OCI-LY3 (cell line): ENCODE measurements around the gene PRKD3.

Source experiments
- H2AFZ ChIP-seq: fragments of 200-600, 300-600 bp; shearing (Covaris generic); 2 replicates; pipeline ENCODE4 v1.6.0; 2014; ENCODE audit warnings: antibody characterized with exemption, low read depth, low read length
- H3K27ac ChIP-seq: fragments of 200-600, 300-600 bp; sonication (generic); 2 replicates; pipeline ENCODE4 v1.5.1; 2014; ENCODE audit warnings: mild to moderate bottlenecking, low read length, moderate library complexity, mixed read lengths
- H3K27me3 ChIP-seq: fragments of 200-600, 300-600 bp; sonication (generic); 2 replicates; pipeline ENCODE4 v1.6.1; 2014; ENCODE audit warnings: low read depth, low read length, mixed read lengths
- H3K36me3 ChIP-seq: fragments of 200-600, 300-600 bp; sonication (generic); replicated peaks from 2 replicates; pipeline ENCODE3; 2014; ENCODE audit warnings: low read depth, low read length, mixed read lengths
- H3K4me1 ChIP-seq: fragments of 300-600, 200-600 bp; sonication (generic); 2 replicates; pipeline ENCODE4 v1.6.1; 2014; ENCODE audit warnings: low read length, mixed read lengths
- H3K4me2 ChIP-seq: fragments of 200-600, 300-600 bp; sonication (generic); 2 replicates; pipeline ENCODE4 v1.6.1; 2014; ENCODE audit warnings: low read length, mixed read lengths
- H3K4me3 ChIP-seq: fragments of 300-600, 200-600 bp; sonication (generic); 2 replicates; pipeline ENCODE4 v1.5.1; 2014; ENCODE audit warnings: antibody characterized with exemption, mild to moderate bottlenecking, low read length, moderate library complexity
- H3K79me2 ChIP-seq: fragments of 300-600, 200-600 bp; shearing (Covaris generic); 2 replicates; pipeline ENCODE4 v1.6.1; 2014; ENCODE audit warnings: mild to moderate bottlenecking, low read length, mixed read lengths
- H3K9ac ChIP-seq: fragments of 300-600, 200-600 bp; shearing (Covaris generic); 2 replicates; pipeline ENCODE4 v1.6.0; 2014; ENCODE audit warnings: mild to moderate bottlenecking, low read length, moderate library complexity
- H3K9me3 ChIP-seq: fragments of 200-600, 300-600 bp; shearing (Covaris generic); 2 replicates; pipeline ENCODE4 v1.6.1; 2014; ENCODE audit warnings: low read length, mixed read lengths; ENCODE audit not compliant: insufficient read depth
- H4K20me1 ChIP-seq: fragments of 200-600, 300-600 bp; sonication (generic); 2 replicates; pipeline ENCODE4 v1.6.1; 2016; ENCODE audit warnings: low read length, mixed read lengths; ENCODE audit not compliant: insufficient read depth
- EZH2phosphoT487 ChIP-seq: fragments of 200-600 bp; shearing (Covaris generic); IDR thresholded peaks from 2 replicates; pipeline ENCODE4 v1.6.1; 2018; ENCODE audit warnings: antibody characterized with exemption, mixed run types, low read depth
- TF ChIP-seq, protein P1 (sequence below): fragments of 200-600, 300-600 bp; sonication (generic); IDR thresholded peaks from 2 replicates; pipeline ENCODE4 v1.5.1; 2014; ENCODE audit warnings: antibody characterized with exemption, low read length, low read depth

The PRKD3 gene

DNA sequence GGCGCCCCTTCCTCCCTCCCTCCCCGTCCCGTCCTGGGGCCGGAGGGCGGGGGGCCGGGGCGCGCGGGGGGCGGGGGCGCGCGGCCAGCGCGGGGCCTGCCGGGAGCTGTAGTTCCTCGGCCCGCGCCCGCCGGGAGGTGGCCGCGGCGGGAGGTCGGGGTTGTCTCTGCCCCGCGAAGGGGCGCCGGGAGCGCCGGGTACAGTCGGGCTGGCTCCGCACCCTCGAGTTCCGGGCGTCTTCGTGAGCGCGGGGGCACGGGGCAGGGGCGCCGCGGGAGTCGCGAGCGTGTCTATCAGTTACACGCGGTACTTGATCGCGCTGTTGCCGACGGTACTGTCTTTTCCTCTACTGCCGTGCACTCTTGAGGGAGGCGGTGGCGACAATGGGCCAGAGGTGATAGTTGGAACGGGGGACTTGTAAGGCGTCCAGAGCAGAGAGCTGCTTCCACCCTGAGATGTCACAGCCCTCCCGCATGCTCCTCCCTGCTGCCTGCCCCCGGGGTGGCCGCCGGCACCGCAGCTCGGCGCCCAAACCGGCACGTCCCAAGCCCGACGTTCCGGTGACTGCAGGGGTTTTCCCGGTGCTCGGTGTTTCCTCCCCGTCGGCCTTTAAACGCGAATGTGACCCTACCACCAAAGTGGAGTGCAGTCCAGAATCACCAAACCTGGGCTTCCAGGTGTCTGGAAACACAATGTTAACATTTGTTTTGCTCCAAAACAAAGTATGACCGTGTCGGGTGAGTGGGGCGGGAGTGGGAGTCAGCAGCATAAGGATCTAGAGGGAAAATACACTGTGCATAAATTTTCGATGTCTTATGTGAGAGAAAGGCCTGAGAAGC is at the start of gene PRKD3:
Gene PRKD3, minus strand, starts transcription at position 48 of the 839 bp plus-strand sequence. CDS start 8,309 bp downstream, outside the sequence.
- Histone ChIP-seq H3K79me2 (peaks cover 43% of the 10 kb centered on the region), H2AFZ (peak within 1 kb of the TSS; percentile 91), H3K4me2 (peak within 1 kb of the TSS; percentile 95), H3K27me3 (peaks cover 13% of the 10 kb centered on the region; the same call in 1 of the 2 replicates), H3K9me3 (no peaks in the 10 kb centered on the region), H3K4me3 (peak within 1 kb of the TSS; percentile 92), H3K36me3 (no peaks in the 10 kb centered on the region), H3K9ac (peak within 1 kb of the TSS; percentile 87), H3K4me1 (peaks cover 37% of the 10 kb centered on the region), H3K27ac (peak within 1 kb of the TSS; percentile 52), H4K20me1 (peaks cover 26% of the 10 kb centered on the region; the same call in 1 of the 2 replicates)
- TF ChIP-seq, protein P1, sequence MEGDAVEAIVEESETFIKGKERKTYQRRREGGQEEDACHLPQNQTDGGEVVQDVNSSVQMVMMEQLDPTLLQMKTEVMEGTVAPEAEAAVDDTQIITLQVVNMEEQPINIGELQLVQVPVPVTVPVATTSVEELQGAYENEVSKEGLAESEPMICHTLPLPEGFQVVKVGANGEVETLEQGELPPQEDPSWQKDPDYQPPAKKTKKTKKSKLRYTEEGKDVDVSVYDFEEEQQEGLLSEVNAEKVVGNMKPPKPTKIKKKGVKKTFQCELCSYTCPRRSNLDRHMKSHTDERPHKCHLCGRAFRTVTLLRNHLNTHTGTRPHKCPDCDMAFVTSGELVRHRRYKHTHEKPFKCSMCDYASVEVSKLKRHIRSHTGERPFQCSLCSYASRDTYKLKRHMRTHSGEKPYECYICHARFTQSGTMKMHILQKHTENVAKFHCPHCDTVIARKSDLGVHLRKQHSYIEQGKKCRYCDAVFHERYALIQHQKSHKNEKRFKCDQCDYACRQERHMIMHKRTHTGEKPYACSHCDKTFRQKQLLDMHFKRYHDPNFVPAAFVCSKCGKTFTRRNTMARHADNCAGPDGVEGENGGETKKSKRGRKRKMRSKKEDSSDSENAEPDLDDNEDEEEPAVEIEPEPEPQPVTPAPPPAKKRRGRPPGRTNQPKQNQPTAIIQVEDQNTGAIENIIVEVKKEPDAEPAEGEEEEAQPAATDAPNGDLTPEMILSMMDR: no peak
- TF ChIP-seq EZH2phosphoT487: no peak

DNA sequence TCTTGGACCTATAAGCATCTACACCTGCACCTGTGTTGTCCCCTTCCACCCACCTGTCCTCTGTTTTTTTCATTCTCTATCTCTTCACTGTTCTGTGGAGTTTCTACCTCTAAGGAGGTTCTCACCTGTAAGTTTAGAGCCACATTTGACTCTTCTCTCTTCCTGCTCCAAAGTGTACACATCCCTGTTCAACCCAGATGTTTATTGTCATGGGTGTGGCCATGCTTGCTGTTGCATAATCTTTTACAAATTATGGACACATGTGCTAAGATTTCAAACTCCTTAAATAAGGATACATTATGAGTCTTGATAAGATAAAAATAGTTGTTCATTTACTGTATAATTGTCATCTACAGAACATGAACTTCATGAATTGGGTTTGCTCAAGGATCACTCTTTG is 47.4 kb upstream of the PRKD3 start:
- peaks cover 23% of the 10 kb centered on the region for H3K4me1 ChIP-seq
- no peak for TF ChIP-seq EZH2phosphoT487
- TF ChIP-seq, protein P1: no peak
- H3K9me3 ChIP-seq: no peaks in the 10 kb centered on the region
- H3K4me2 ChIP-seq: no peak overlapping the region
- H3K79me2 ChIP-seq: no peaks in the 10 kb centered on the region
- no peaks in the 10 kb centered on the region for H4K20me1 ChIP-seq
- no peak overlapping the region for H2AFZ ChIP-seq
- peaks cover 76% of the 10 kb centered on the region for H3K27me3 ChIP-seq
- no peak overlapping the region for H3K9ac ChIP-seq
- no peak overlapping the region for H3K4me3 ChIP-seq
- H3K36me3 ChIP-seq: no peaks in the 10 kb centered on the region
- no peak overlapping the region for H3K27ac ChIP-seq

DNA sequence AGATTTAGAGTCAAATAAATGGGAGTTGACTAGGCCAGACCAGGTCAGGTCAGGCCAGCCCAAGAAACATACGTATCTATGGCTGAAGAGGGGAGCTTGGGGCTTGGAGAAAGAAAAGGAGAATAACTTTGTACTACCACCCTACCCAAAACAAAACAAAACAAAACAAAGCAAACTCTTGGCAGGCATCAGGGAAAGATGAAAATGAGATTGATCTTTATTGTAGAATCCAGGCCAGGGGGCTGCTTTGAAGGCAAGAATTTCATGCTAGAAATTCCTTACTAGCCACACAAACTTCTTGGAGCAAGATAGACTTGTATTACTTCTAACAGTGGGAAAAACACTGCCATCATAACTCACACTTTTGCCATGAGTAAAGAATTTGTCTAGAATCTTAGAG is 46.0 kb upstream of the PRKD3 start:
- Histone ChIP-seq H3K4me3 (no peak overlapping the region), H3K27me3 (peaks cover 86% of the 10 kb centered on the region), H3K9me3 (no peaks in the 10 kb centered on the region), H3K9ac (no peak overlapping the region), H3K4me1 (peaks cover 23% of the 10 kb centered on the region), H4K20me1 (no peaks in the 10 kb centered on the region), H2AFZ (no peak overlapping the region), H3K79me2 (no peaks in the 10 kb centered on the region), H3K36me3 (no peaks in the 10 kb centered on the region), H3K27ac (no peak overlapping the region), H3K4me2 (no peak overlapping the region)
- TF ChIP-seq, protein P1: no peak
- no peak for TF ChIP-seq EZH2phosphoT487

DNA sequence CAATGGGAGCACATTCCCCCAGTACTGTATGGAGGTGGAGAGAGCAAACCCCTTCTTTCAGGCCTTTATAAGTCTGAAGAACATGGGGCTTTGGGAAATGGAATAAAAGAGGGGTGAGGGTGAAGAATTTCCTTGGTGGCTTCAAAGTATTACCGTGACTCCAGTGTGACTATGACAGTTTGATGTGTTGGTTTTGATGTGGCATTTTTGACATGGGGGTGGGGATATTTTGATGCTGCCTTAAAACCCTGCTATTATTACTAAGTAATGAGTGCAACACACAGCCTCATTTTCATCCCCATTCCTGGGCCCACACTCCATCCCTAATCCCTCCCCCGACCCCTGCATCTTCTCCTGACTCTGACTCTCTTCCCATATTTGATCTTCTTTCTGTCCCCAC is 43.4 kb upstream of the PRKD3 start:
- Histone ChIP-seq H3K9ac (no peak overlapping the region), H2AFZ (no peak overlapping the region), H3K36me3 (no peaks in the 10 kb centered on the region), H3K27ac (no peak overlapping the region), H4K20me1 (no peaks in the 10 kb centered on the region), H3K4me2 (no peak overlapping the region), H3K4me1 (peaks cover 19% of the 10 kb centered on the region), H3K79me2 (no peaks in the 10 kb centered on the region), H3K4me3 (no peak overlapping the region), H3K9me3 (no peaks in the 10 kb centered on the region), H3K27me3 (peaks cover 77% of the 10 kb centered on the region)
- TF ChIP-seq, protein P1: no peak
- no peak for TF ChIP-seq EZH2phosphoT487
